Choroid plexus epithelial cell (primary cell): ENCODE data around the gene MAGEA12.
"Not testable (repeated sequence)": the region's sequence is repeated elsewhere in the genome, so short reads cannot be mapped to it uniquely, and the experiment has no call there.

Experiments used
- DNase-seq: peaks from one replicate; pipeline ENCODE4 v3.0.0-alpha.2; 2010; ENCODE audit warnings: low read depth
- H3K4me3 ChIP-seq: 2 replicates; pipeline ENCODE4 v1.5.1; 2011; ENCODE audit warnings: low read depth, mild to moderate bottlenecking, control low read depth, low read length, moderate library complexity
- CTCF ChIP-seq: conservative IDR thresholded peaks from 2 replicates; pipeline ENCODE4 v1.5.1; 2011; ENCODE audit warnings: low read depth, mild to moderate bottlenecking, control low read depth, inconsistent platforms, low read length, moderate library complexity

Gene MAGEA12

GRCh38 chrX:152735860-152736511 lies 2.4 kb downstream of the MAGEA12 start:
- DNase-seq, result no peak
- H3K4me3 ChIP-seq, result no peak overlapping the region

GRCh38 chrX:152736528-152736927 lies 3.0 kb downstream of the MAGEA12 start:
- DNase-seq, H3K4me3 ChIP-seq: not testable (repeated sequence)

More at GRCh38 chrX:152735860-152736511, 2.4 kb downstream of the MAGEA12 start:
- no peak for TF ChIP-seq CTCF

GRCh38 chrX:152738560-152738959 lies 5.0 kb downstream of the MAGEA12 start:
- no peak overlapping the region for H3K4me3 ChIP-seq
- DNase-seq, result no peak
- no peak for TF ChIP-seq CTCF

GRCh38 chrX:152753686-152754650 lies 20.4 kb downstream of the MAGEA12 start, which contains the start of gene MAGEA2:
MAGEA2 (minus strand) TSS chrX:152753842; CDS start chrX:152751363, 2,479 bp downstream.
- not testable (repeated sequence) for H3K4me3 ChIP-seq, DNase-seq

GRCh38 chrX:152754871-152755270 lies 21.3 kb downstream of the MAGEA12 start:
- not testable (repeated sequence) for DNase-seq, H3K4me3 ChIP-seq

- DNase-seq, result not testable (repeated sequence)
These were observed 25.4 kb downstream of the MAGEA12 start, which contains the start of gene CSAG3 for GRCh38 chrX:152758918-152759317. CSAG3 (plus strand) TSS chrX:152759218.

GRCh38 chrX:152759544-152759943 lies 26.0 kb downstream of the MAGEA12 start:
- DNase-seq, H3K4me3 ChIP-seq: not testable (repeated sequence)

More at GRCh38 chrX:152758918-152759317, 25.4 kb downstream of the MAGEA12 start, which contains the start of gene CSAG3:
- not testable (repeated sequence) for H3K4me3 ChIP-seq

- not testable (repeated sequence) for DNase-seq, H3K4me3 ChIP-seq
These were observed 28.0 kb downstream of the MAGEA12 start for GRCh38 chrX:152761582-152761981.

GRCh38 chrX:152766562-152766961 lies 33.0 kb downstream of the MAGEA12 start:
- not testable (repeated sequence) for H3K4me3 ChIP-seq

GRCh38 chrX:152769549-152770289 lies 36.2 kb downstream of the MAGEA12 start, which contains the start of gene MAGEA6:
MAGEA6 (minus strand) TSS chrX:152769689; CDS start chrX:152767650, 2,039 bp downstream.
- not testable (repeated sequence) for DNase-seq, H3K4me3 ChIP-seq

More at GRCh38 chrX:152766562-152766961, 33.0 kb downstream of the MAGEA12 start:
- not testable (repeated sequence) for DNase-seq

GRCh38 chrX:152787062-152787461 lies 53.5 kb downstream of the MAGEA12 start:
- DNase-seq, H3K4me3 ChIP-seq: not testable (repeated sequence)
